BJ (cell line): Measurements from ENCODE around the gene CA10. TPM values are rescaled to one million over a fixed set of nuclear protein-coding genes. Genes with fewer than 3 reads are reported as not detected.

Experiments used
- CTCF ChIA-PET: fragments of 350-600 bp; formaldehyde crosslinking; extraction: SDS; loops from one replicate; lab custom pipeline; 2021; ENCODE audit warnings: antibody characterized with exemption, inconsistent platforms; lab: Yijun Ruan, JAX
- POLR2A ChIA-PET: fragments of 300-600 bp; sonication (Branson Sonifier 250); formaldehyde crosslinking; extraction: SDS; loops from one replicate; lab custom pipeline; 2021; ENCODE audit warnings: antibody characterized with exemption; lab: Charles Lee
- DNase-seq: peaks from one replicate; pipeline ENCODE4 v3.0.0-alpha.2; 2011; ENCODE audit warnings: low read depth
- H3K27me3 ChIP-seq: 2 replicates; pipeline ENCODE4 v1.6.0; 2011; ENCODE audit warnings: low read length; ENCODE audit not compliant: control insufficient read depth, insufficient read depth
- H3K36me3 ChIP-seq: 2 replicates; pipeline ENCODE4 v1.5.1; 2011; ENCODE audit warnings: low read length; ENCODE audit not compliant: control insufficient read depth, insufficient read depth
- H3K4me3 ChIP-seq: 2 replicates; pipeline ENCODE4 v1.5.1; 2011; ENCODE audit warnings: low read depth, mild to moderate bottlenecking, control low read depth, low read length
- CTCF ChIP-seq: IDR thresholded peaks from 2 replicates; pipeline ENCODE4 v1.5.1; 2011; ENCODE audit warnings: low read depth, mild to moderate bottlenecking, control low read depth, inconsistent platforms, low read length, moderate library complexity; ENCODE audit not compliant: insufficient read depth
- polyA plus RNA-seq: library from polyadenylated mRNA; depleted of rRNA; stranded (reverse); fragments of >200 nt; gene quantifications from 2 replicates; pipeline ENCODE4 v1.2.3, GENCODE V29; 2011

CA10 gene
- polyA plus RNA-seq, 1 experiment, result not detected

- TF ChIP-seq CTCF, result no peak
- Histone ChIP-seq H3K4me3 (no peak overlapping the region), H3K36me3 (no peaks in the 10 kb centered on the region), H3K27me3 (no peaks in the 10 kb centered on the region)
- ChIA-PET CTCF (no interaction called here), POLR2A (no interaction called here)
- DNase-seq, result no peak
Observed at GRCh38 chr17:51803161-51803560, 355.4 kb downstream of the CA10 start.

GRCh38 chr17:51802544-51802943 lies 356.0 kb downstream of the CA10 start:
- no peak for DNase-seq
- Histone ChIP-seq H3K36me3 (no peaks in the 10 kb centered on the region), H3K4me3 (no peak overlapping the region), H3K27me3 (no peaks in the 10 kb centered on the region)
- TF ChIP-seq CTCF, result no peak
- ChIA-PET CTCF (no interaction called here), POLR2A (no interaction called here)

- no peak overlapping the region for H3K4me3 ChIP-seq
- no peaks in the 10 kb centered on the region for H3K27me3 ChIP-seq
- ChIA-PET POLR2A (no interaction called here), CTCF (no interaction called here)
- TF ChIP-seq CTCF, result no peak
- no peak for DNase-seq
- no peaks in the 10 kb centered on the region for H3K36me3 ChIP-seq
Observed at GRCh38 chr17:51801626-51802025, 356.9 kb downstream of the CA10 start.

GRCh38 chr17:51799981-51800380 lies 358.5 kb downstream of the CA10 start:
- TF ChIP-seq CTCF, result no peak
- H3K4me3 ChIP-seq, result no peak overlapping the region
- no peaks in the 10 kb centered on the region for H3K27me3 ChIP-seq
- no peaks in the 10 kb centered on the region for H3K36me3 ChIP-seq
- ChIA-PET CTCF (no interaction called here), POLR2A (no interaction called here)
- no peak for DNase-seq

- CTCF ChIA-PET, result no interaction called here
- Histone ChIP-seq H3K36me3 (no peaks in the 10 kb centered on the region), H3K27me3 (no peaks in the 10 kb centered on the region), H3K4me3 (no peak overlapping the region)
- POLR2A ChIA-PET, result no interaction called here
- no peak for DNase-seq
- TF ChIP-seq CTCF, result no peak
Observed at GRCh38 chr17:51799240-51799639, 359.3 kb downstream of the CA10 start.
